Right lobe of liver (tissue), 4 donors: ENCODE results near the gene SHMT2.

ENCODE experiments used
- CTCF ChIP-seq, 4 donors: fragments of 200-600 bp in 3 of 4; fragments of 450-650 bp in 1 of 4; IDR thresholded peaks; one replicate each; pipeline versions ENCODE4 v1.5.1 to v1.8.0; 2016 to 2022; ENCODE audit warnings: antibody characterized with exemption in 4 of 4, mild to moderate bottlenecking in 2 of 4
- POLR2A ChIP-seq: fragments of 450-650 bp; IDR thresholded peaks from one replicate; pipeline ENCODE4 v1.6.1; 2017; ENCODE audit warnings: antibody characterized with exemption, mild to moderate bottlenecking
- donor health status: DM: no; HTN: no; CAD: no.
- donor health status: DM: no; HTN: no; CAD: no.
- donor health status: DM: no; HTN: yes; CAD: no.

- TF ChIP-seq CTCF (IDR thresholded peaks at IDR 0.05) (no peak), POLR2A (no peak)
Observed at GRCh38 chr12:57239587-57240065, 10.1 kb downstream of the SHMT2 start.
